Mucosa of gallbladder (tissue), 1 donor: Measurements from ENCODE around the gene PAQR5. TPM values are rescaled to one million over a fixed set of nuclear protein-coding genes. Genes with fewer than 3 reads are reported as not detected.
"Not testable (repeated sequence)": the region's sequence is repeated elsewhere in the genome, so short reads cannot be mapped to it uniquely, and the experiment has no call there.

Experiments used
- DNase-seq: peaks from one replicate; pipeline ENCODE4 v3.0.0-alpha.2; 2020; ENCODE audit warnings: low spot score
- total RNA-seq: library from RNA; stranded (reverse); gene quantifications from one replicate; pipeline ENCODE4 v1.2.1, GENCODE V29; 2021
- donor health status: DM: no; HTN: no; CAD: no.

PAQR5 gene
- total RNA-seq, 1 donor from 2014 or later: 20.5 TPM

DNA sequence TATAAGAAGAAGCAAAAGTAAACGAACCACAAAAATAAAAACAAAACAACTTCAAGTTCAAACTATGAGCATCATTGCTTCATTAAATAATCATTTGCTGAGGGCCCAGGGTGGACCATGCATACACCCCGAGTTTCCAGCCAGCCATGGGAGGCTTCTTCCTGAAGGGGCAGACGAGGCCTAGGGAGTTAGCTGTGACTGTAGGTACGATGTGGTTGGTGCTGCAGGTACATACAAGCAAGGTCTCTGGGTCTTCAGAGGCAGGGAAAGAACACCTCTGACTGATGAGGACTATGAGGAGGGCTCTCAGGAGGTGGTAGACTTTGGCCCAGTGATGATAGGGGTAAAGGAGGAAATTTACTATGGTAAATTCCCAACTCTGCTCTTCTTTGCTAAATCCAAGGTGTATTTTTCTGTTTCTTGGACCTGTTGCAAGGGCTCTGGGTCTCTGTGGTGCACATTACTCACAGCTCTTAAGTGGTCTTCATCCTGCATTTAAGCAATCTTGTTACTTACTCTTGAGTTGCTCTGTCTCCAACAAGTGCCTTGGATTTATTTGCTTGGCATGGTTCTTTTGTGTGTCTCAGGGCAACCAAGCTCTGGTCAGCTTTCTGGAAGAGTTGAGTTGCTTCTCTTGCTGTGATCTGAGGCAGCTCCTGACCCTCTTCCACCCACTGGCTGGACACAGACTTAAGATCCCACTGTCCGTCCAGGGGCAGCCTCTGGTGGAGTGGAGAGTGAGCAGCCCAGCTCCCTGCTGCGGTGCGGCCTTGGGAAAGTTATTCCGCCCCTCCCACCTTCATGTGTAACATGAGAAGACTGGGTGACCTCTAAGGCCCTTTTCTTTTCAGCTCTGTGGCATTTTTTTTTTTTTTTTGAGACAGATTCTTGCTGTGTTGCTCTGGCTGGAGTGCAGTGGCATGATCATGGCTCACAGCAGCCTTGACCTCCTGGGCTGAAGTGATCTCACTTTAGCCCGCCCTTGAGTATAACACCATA, 59.4 kb downstream of the PAQR5 start:
- DNase-seq: peak; percentile 42

DNA sequence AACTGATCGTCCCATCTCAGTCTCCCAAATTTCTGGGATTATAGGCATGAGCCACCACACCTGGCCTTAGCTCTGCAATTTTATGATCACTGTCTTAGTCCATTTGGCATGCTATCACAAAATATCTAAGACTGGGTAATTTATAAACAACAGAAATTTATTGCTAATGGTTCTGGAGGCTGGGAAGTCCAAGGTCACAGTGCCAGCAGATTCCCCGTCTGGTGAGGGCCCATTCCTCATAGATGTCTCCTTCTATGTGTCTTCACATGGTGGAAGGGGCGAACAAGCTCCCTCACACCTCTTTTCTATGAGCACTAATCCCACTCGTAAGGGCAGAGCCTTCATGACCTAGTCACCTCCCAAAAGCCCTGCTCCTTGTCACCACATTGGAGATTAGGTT, 60.1 kb downstream of the PAQR5 start:
- DNase-seq: no peak

DNA sequence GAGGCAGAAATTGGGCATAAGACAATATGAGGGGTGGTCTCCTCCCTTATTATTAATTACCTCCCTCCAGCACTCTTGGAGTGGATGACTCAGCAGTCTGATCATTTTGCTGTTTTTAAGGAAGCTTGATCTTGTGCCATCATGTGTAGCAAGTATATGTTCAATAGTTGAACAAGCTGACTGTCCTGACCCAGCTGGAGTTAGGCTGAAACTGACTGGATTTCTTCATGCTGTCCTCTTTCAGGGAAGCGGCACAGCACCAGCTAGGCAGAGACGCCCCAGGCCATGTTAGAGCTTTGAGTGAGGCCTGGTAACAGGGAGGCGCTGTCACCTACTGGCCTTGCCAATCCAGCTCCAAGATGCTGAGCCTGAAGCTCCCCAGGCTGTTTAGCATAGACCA, 61.0 kb downstream of the PAQR5 start:
- no peak for DNase-seq

DNA sequence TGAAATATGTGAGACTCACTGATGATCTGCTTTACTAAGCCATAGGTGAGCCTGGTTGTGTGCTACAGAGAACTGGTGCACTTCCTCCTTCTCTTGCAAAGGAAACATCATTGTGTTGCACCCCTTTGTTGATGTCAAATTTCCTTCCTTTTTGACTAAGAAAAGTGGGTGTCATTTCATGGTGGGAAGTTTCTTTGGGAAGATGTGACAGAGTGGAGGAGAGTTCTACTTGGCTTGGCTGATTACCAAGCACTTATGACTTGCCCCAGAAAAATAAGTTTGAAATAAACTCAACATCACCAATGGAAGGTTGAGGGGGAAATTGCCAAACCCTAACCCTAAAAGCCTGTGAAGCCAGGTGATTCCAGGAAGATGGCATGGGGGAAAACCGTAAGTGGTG, 61.9 kb downstream of the PAQR5 start:
- no peak for DNase-seq

DNA sequence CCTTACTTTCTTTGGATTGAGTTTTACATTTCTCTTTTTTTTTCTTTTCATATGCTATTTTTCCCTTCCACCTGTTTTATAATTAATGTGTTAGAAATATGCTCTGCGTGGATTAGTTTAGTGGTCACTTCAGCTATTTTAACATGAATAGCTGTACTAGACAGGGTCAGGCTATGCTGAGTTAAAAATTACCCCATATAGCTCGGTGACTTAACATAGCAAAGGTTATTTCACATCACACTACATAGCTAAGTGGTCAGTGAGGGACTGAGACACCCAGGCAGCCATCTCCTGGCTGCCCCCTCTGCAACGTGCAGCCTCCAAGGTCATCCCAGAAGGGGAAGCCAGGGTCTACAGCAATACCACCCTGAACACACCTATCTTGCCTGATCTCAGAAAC, 68.5 kb downstream of the PAQR5 start:
- DNase-seq: no peak

DNA sequence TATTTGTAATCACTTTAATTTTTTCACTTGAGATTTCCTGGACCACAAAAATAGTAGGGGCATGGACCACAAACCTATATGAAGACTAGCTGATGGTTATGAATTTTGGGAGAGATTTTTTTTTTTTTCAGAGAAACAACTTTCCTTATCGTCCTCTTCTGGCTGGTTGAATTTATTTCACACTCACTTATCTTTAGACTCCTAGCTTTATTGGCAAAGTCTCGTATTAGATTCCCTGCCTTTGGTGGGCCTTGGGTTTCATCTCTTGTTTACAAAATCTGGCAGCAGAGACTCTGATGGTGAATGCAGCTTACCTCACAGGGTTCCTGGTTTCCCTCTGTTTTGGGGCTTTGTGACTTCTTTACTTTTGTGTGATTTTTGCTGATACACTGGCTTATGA, 70.9 kb downstream of the PAQR5 start:
- no peak for DNase-seq

DNA sequence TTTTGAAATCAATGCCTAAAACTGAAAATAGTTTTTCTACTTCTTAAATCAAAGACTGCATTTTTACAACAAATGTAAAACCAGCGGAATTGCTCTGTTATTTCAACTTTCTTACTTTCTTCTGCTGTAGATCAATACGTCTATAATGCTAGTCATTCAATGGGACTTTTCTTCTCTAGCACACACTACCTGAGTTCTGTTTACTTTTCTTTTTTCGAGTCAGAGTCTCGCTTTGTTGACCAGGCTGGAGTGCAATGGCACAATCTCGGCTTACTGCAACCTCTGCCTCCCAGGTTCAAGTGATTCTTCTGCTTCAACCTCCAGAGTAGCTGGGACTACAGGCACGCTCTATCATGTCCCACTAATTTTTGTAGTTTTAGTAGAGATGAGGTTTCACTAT, 74.7 kb downstream of the PAQR5 start:
- no peak for DNase-seq

DNA sequence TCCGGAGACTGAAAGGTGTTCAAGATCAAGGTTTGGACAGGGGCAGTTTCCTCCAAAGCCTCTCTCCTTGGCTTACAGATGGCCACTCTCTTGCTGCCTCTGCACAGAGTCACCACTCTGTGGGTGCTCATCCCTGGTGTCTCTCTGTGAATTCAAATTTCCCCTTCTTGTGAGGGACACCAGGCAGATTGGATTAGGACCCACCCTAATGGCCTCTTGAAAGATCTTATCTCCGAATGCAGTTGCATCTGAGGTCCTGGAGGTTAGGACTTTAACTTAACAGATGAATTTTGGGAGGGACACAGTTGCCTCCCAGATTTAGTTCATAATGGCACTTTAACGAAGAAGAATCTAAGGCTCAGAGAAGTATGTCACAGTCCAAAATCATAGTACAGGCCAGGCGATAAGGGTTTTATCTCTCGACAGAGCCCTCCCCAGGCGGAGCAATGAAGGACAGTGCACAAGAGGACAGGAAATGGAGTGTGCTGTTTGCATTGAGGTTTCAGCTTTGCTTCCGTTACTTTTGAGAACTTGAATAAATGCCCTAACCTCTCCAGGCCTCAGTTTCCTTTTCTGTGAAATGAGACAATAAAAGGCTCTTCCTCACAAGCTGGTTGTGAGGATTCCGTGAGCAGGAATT, 76.6 kb downstream of the PAQR5 start:
- no peak for DNase-seq

DNA sequence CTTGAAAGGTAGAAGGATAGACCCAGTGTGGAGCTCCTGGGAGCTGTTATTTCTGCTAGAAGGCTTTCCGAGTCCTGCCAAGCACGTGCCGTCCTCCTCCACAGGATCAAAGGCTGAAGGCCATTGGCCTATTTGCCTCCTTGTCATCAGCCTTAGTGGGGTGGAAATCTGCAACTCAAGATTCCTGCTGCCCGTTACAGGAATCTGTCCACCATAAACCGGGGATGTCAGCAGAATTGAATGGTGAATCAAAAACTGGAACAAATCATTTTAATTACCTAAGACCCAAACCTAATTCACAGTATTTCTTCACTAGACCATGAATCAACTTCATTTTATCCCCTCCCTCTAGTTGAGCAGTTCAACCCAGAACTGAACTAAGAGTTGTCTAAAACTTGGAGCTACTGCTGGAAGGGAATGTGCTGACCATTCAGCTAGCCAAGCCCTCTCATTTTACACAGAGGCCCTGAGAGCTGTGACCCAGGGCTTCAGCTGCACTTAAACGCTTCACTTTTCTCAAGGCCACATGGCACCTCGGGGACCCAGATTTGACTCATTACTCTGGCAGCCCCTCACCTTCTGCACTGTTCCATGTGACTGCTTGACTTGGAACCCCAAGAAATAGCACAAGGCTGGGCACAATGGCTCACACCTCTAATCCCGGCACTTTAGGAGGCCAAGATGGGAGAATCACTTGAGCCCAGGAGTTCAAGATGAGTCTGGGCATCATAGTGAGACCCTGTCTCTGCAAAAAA, 78.7 kb downstream of the PAQR5 start:
- no peak for DNase-seq

DNA sequence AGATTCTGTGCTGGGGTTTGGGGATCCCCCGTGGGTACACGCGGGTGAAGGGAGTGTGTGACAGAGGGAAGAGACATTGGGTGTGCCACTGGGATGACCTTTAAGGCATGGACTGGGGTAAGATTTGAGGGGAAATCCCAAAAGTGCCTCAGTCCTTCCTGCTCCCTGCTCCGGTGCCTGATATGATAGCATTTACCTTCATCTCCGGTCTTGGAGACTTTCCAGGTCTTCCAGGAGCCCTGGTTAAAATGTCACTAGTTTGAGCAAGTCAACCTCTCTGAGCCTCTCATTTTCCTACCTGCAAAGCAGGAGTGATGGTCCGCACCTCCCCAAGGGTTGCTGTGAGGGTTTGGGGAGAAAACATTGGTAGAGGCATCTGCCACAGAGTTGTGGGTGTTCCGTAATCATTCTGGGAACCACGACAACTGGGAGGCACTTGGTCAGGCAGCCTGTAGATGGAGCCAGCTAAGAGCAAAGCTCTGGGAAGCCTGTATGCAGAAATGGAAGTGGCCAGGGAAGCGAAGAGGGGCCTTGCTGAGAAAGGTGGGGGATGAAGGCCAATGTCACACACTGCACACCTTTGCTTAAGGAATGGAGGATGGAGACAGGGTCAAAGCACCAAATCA, 81.5 kb downstream of the PAQR5 start:
- no peak for DNase-seq

DNA sequence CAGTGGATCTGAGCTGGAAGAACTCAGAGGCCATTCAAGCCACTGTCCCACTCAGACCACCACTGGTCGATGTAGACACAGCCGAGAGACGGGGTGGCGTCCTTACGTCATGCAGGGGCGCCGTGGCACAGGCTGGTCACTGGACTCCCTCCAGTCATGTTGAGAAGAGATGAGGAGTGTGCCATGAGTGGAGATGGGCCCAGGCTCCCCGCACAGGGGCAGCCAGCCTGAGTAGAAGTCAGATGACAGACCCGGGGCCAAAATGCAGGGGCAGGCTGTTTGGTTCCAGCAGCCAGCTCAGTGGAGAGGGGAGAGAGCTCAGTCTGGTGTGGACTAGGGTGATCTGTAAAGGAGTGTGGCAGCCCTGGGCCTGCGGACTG, 82.0 kb downstream of the PAQR5 start:
- DNase-seq: no peak

DNA sequence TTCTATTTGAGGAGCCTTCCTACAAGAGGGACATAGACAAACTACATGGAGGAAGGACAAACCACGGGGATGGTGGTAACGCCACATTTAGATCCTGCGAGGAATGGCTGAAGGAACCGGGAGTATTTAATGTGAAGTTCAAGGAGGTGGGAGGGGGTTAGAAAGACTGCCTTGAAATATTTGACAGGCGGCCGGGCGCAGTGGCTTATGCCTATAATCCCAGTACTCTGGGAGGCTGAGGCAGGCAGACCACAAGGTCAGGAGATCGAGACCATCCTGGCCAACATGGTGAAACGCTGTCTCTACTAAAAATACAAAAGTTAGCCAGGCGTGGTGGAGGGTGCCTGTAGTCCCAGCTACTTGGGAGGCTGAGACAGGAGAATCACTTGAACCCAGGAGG, 83.5 kb downstream of the PAQR5 start:
- not testable (repeated sequence) for DNase-seq

DNA sequence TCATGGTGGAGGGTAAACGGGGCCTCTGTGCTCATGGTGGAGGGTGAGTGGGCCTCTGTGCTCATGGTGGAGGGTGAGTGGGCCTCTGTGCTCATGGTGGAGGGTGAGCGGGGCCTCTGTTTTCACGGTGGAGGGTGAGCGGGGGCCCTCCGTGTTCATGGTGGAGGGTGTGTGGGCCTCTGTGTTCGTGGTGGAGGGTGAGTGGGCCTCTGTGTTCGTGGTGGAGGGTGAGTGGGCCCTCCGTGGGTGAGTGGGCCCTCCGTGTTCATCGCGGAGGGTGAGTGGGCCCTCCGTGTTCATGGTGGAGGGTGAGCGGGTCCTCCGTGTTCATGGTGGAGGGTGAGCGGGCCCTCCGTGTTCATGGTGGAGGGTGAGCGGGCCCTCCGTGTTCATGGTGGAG, 85.4 kb downstream of the PAQR5 start:
- not testable (repeated sequence) for DNase-seq

DNA sequence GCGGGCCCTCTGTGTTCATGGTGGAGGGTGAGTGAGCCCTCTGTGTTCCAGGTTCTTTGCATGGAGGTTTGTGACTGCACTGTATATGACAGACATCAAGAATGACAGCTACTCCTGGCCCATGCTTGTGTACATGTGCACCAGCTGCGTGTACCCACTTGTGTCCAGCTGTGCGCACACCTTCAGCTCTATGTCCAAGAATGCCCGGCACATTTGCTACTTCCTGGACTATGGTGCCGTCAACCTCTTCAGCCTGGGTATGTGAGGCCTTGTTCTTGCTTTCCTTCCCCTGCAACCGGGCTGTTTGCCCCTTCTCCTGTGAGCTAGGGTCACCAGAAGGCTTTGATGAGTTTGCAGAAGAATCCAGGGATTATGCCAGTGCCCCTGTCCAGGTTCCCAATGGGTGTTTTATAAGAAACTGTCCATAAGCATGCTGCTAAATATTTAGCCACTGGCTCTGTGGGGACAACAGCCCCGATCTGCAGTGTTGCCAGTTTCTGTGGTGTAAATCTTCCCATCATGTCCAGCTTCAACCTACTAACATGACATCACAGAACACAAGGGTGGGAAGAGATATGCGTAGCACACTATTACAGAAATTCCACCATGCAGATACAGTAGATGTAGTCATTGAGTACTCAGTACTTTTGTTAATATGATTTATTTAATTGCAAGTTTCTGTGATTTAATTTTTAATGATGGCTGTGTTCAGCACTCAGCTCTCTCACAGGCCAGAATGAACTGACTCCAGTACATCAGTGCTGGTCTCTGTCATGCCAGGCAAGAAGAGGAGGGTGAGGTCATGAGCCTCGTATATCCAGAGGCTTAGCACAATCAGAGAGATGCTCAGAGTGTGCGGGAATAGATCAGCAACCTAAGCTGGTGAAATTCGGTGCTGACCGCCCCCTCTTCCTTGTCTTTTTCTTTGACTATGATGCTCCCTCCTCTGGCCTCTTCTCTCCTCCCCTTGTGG, 86.2 kb downstream of the PAQR5 start:
- DNase-seq: no peak

DNA sequence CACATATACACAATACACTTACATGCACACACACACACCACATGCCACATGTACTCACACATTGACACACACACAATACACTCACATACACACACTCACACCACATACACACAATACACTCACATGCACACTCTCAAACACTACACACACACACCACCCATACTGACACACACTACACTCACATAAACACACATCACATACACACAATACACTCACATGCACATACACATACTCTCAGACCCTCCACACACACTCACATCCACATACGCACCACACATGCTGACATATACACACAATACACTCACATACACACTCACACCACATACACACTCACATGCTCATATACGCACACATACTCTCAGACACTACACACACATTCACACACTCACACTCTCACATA, 87.1 kb downstream of the PAQR5 start:
- DNase-seq: no peak

DNA sequence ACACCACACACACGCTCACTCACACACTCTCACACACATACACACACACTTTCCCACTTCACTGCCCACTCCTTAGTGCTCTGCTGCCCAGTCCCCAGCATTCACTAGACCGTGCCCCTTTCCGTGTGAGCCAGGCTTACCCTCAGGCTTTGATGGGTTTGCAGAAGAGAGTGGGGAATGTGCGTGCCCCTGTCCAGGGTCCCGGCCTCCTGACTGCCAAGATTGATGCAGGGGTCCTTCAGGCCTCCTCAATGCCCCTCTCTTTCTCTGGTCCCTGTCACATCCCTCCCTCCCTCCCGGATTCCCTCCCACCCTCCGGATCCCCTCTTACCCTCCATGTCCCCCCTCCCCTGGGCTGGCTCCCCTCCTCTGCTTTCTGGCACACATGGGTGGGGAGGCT, 87.6 kb downstream of the PAQR5 start:
- DNase-seq: no peak

DNA sequence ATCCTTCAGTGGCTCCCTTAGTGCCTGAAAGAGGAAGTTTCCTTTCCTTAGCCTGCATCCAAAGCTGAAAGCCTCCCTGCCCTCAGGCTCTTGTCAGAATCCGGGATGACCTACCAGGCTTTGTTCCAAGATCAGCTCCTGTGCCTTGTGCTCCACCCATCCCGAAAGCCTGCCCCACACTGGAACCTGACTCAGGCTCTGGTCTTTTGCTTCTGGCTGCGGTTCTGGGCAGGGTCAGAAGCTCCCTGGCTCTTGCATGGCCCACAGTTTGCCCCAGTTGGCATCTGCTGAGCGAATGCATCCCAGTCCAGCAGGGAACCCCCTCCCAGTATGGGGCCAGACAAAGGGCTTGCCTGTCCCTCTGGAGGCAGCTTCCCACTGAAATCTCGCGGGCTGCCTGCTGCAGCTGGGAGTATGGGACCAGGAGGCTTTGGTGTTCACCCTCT, 89.6 kb downstream of the PAQR5 start:
- no peak for DNase-seq

DNA sequence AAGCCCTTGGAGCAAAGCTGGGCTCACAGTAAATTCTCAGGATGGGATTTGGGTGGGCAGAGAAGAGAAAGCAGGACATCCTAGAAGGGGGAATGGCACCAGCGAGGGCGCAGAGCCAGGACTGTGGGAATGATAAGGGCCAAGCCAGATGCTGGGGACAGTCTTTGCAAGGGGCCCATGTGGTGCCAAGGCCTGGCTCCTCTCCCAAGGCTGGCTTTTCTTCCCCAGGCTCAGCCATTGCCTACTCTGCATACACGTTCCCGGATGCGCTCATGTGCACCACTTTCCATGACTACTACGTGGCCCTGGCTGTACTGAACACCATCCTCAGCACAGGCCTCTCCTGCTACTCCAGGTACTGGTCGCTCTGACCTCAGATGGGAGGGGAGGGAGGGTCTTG, 90.7 kb downstream of the PAQR5 start:
- no peak for DNase-seq

DNA sequence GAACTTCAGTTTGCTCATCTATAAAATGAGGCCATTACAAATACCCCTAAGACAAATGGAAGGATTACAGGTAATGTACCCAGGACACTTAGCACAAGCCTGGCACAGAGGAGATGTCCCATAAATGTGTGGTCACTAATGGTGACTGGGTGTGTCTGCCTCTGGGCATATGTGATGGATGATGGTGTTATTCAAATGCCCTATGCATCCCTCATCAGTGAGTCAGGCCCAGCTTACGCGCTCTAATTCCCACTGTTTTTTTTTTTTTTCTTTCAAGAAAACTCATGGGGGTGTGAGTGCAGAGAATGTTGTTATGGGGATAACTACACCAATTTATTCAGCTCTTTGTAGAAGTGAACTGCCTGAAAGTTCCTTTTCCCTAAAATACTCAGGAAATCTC, 91.9 kb downstream of the PAQR5 start:
- DNase-seq: no peak

DNA sequence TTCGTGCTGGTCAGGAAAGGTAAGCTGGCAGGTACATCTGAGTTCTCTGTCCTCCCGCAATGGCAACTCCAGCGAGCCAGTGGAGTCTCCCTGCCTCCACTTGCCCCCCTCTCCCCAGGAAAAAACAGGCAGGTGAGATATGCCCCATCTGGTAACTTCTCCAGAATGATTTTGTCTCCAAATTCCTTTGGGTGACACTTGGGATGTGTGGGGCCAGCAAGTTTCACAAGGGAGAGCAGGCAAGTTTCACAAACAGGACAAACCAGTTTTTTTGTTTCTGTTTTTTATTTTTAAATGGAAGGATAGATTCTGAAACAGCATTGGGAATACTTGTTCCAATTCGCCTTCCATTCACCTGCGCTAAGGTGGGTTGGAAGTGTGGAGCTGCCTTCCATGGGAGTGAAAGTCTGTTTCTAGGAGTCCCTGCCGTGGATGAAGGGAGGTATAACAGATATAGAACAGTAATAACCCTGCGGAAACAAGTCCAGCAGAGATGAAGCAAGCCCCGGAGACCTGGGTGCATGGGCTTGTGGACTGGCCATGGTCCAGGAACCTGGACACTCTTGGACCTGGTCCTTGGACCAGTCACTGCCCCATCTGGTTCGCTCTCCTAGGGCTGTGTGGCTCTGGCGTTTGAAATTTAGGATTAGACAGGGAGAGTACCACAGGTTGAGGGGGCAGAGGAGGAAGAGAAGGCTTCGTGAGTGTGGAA, 92.5 kb downstream of the PAQR5 start:
- DNase-seq: no peak
